Uterus (tissue), 4 donors: ENCODE data around the gene CA12. TPM values are rescaled to one million over a fixed set of nuclear protein-coding genes. Genes with fewer than 3 reads are reported as not detected.

Experiments
- DNase-seq, 2 donors: peaks; one replicate each; pipeline ENCODE4 v3.0.0-alpha.2; 2019 to 2020
- H3K27ac ChIP-seq, 2 donors: fragments of 200-600 bp; sonication (generic); 1 replicate in 1 of 2; 2 replicates in 1 of 2; pipeline ENCODE4 v1.5.1; 2016 to 2018
- H3K27me3 ChIP-seq, 2 donors: fragments of 200-600 bp; sonication (generic); one replicate each; pipeline ENCODE4 v1.5.1; 2018 to 2019; ENCODE audit warnings: control low read depth in 1 of 2
- H3K36me3 ChIP-seq, 2 donors: fragments of 200-600 bp; sonication (generic); one replicate each; pipeline ENCODE4 v1.5.1; 2019; ENCODE audit warnings: control low read depth in 1 of 2
- H3K4me1 ChIP-seq, 2 donors: fragments of 200-600 bp; sonication (generic); one replicate each; pipeline ENCODE4 v1.5.1; 2018 to 2019; ENCODE audit warnings: control low read depth in 1 of 2
- H3K4me3 ChIP-seq, 2 donors: fragments of 200-600 bp; sonication (generic); 1 replicate in 1 of 2; 2 replicates in 1 of 2; pipeline ENCODE4 v1.5.1; 2018 to 2019; ENCODE audit warnings: mild to moderate bottlenecking in 1 of 2
- H3K9me3 ChIP-seq, 2 donors: fragments of 200-600 bp; sonication (generic); one replicate each; pipeline ENCODE4 v1.5.1; 2019; ENCODE audit warnings: control low read depth in 1 of 2
- CTCF ChIP-seq, 4 experiments: fragments of 200-600 bp in 2 of 4; fragments of 450-650 bp in 2 of 4; sonication (generic) in 2 of 4; IDR thresholded peaks; one replicate each; pipeline ENCODE4 v1.5.1; 2016 to 2019; ENCODE audit warnings: antibody characterized with exemption in 4 of 4, mild to moderate bottlenecking in 2 of 4, moderate library complexity in 1 of 4
- POLR2A ChIP-seq, 2 donors: fragments of 450-650 bp; IDR thresholded peaks; one replicate each; pipeline ENCODE4 v1.6.1; 2016; ENCODE audit warnings: antibody characterized with exemption in 2 of 2, mild to moderate bottlenecking in 1 of 2, moderate library complexity in 1 of 2
- intact Hi-C: fragments of 100-400 bp; cut with DNase I; formaldehyde crosslinking; loops from one replicate; pipeline ENCODE4 v1.15.1; 2023; ENCODE audit warnings: low total_unique reads
- total RNA-seq, 4 donors: library from RNA; depleted of rRNA in 3 of 4; stranded (reverse); fragments of >200 nt in 3 of 4; gene quantifications; one replicate each; pipeline versions ENCODE4 v1.1.0 to v1.2.4, GENCODE V29; 2014 to 2023
- donor health status: DM: yes; HTN: yes; CAD: no.

The CA12 gene
- total RNA-seq, 4 donors from 2014 or later: 0.29 to 11.8 (median 8.0) TPM

- intact Hi-C loops: no loop called here
- Histone ChIP-seq H3K27me3 (no peaks in the 10 kb centered on the region), H3K9me3 (no peaks in the 10 kb centered on the region), H3K4me1 (no peaks in the 10 kb centered on the region), H3K27ac (no peak overlapping the region), H3K4me3 (no peak overlapping the region), H3K36me3 (no peaks in the 10 kb centered on the region)
- DNase-seq: no peak
- TF ChIP-seq CTCF (IDR thresholded peaks at IDR 0.05): no peak
- TF ChIP-seq POLR2A (IDR thresholded peaks at IDR 0.05): no peak
Observed at GRCh38 chr15:63364399-63365272, 17.0 kb downstream of the CA12 start.

DNA sequence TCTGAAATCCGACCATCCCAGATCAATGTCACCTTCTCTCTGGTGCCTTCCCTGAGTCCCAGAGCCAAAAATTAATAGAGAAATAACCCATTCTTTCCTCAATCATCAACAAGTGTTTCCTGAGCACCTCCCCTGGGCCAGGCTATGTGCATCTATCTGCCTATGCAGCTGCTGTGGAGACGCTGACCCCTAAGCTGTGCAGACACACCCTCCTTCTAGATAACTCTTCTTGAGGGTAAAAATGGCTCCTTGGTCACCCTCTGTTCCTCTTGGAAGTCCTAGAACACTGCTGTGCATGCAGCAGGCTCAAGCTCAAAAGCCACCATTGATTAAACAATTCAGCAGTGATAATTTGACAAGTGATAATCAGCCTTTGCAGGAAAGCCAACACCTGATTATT is 18.4 kb downstream of the CA12 start:
- Histone ChIP-seq H3K27ac (no peak overlapping the region), H3K27me3 (no peaks in the 10 kb centered on the region), H3K4me3 (no peak overlapping the region), H3K4me1 (no peaks in the 10 kb centered on the region), H3K36me3 (no peaks in the 10 kb centered on the region), H3K9me3 (no peaks in the 10 kb centered on the region)
- TF ChIP-seq CTCF (IDR thresholded peaks at IDR 0.05) (no peak), POLR2A (IDR thresholded peaks at IDR 0.05) (no peak)
- no peak for DNase-seq
- intact Hi-C loops: no loop called here

- TF ChIP-seq POLR2A (IDR thresholded peaks at IDR 0.05): no peak
- TF ChIP-seq CTCF (IDR thresholded peaks at IDR 0.05): no peak
- no peak for DNase-seq
- H3K27me3 ChIP-seq: no peaks in the 10 kb centered on the region
Observed at GRCh38 chr15:63362885-63363284, 18.8 kb downstream of the CA12 start.

DNA sequence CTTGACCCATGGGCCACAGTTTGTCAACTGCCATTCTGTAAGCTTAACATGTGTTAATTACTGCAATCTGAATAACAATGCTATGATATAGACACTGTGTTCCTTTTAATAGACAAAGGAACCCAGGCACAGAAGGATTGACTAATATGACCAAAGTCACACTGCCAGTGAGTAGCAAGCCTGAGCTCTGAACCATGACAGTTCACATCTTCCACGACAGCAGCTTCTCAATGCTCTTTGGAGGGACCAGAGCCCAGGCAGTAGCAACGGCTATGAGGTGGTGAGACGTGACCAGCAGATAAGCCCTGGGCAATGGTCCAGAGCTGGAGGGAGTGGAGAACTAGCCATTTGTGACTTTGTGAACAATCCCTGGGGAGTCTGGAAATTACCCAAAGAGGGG is 19.4 kb downstream of the CA12 start:
- H3K4me3 ChIP-seq: no peak overlapping the region
- no peaks in the 10 kb centered on the region for H3K4me1 ChIP-seq
- no peak for TF ChIP-seq CTCF (IDR thresholded peaks at IDR 0.05)
- TF ChIP-seq POLR2A (IDR thresholded peaks at IDR 0.05): no peak
- no peaks in the 10 kb centered on the region for H3K36me3 ChIP-seq
- intact Hi-C loops: no loop called here
- no peak for DNase-seq
- H3K27ac ChIP-seq: no peak overlapping the region
- H3K9me3 ChIP-seq: no peaks in the 10 kb centered on the region
- no peaks in the 10 kb centered on the region for H3K27me3 ChIP-seq

More at GRCh38 chr15:63362885-63363284, 18.8 kb downstream of the CA12 start:
- Histone ChIP-seq H3K9me3 (no peaks in the 10 kb centered on the region), H3K4me1 (no peaks in the 10 kb centered on the region), H3K27ac (no peak overlapping the region), H3K4me3 (no peak overlapping the region), H3K36me3 (no peaks in the 10 kb centered on the region)
- intact Hi-C loops: no loop called here

- intact Hi-C loops: no loop called here
- Histone ChIP-seq H3K27ac (no peak overlapping the region), H3K4me3 (no peak overlapping the region), H3K36me3 (no peaks in the 10 kb centered on the region), H3K27me3 (no peaks in the 10 kb centered on the region), H3K4me1 (no peaks in the 10 kb centered on the region), H3K9me3 (no peaks in the 10 kb centered on the region)
- DNase-seq: no peak
- no peak for TF ChIP-seq CTCF (IDR thresholded peaks at IDR 0.05)
- no peak for TF ChIP-seq POLR2A (IDR thresholded peaks at IDR 0.05)
Observed at GRCh38 chr15:63360170-63360569, 21.5 kb downstream of the CA12 start.
